ENCODE results near the gene CCM2. TPM values are rescaled to one million over a fixed set of nuclear protein-coding genes. Genes with fewer than 3 reads are reported as not detected.

Gene CCM2
- total RNA-seq (2022; extraction: Qiagen RNA extraction; ENCODE audit: low read depth) = 38.5 to 48.2 TPM (median 46.2 TPM) in 5 replicates

GRCh38 chr7:45000093-45001032 is at the start of gene CCM2:
Gene CCM2 (plus strand): TSS chr7:45000201. CDS start chr7:45000334, 133 bp downstream.

GRCh38 chr7:44978511-44979366 is 21.3 kb upstream of the CCM2 start, which contains the start of gene MYO1G:
Gene MYO1G (minus strand): TSS chr7:44979015. CDS start chr7:44978961, 54 bp downstream.

GRCh38 chr7:45088821-45089340 is 88.9 kb downstream of the CCM2 start, which contains the start of gene NACAD:
Gene NACAD (minus strand): TSS chr7:45088969. CDS start chr7:45088894, 75 bp downstream.

GRCh38 chr7:45111298-45112223 is 111.6 kb downstream of the CCM2 start, which contains the start of gene TBRG4:
Gene TBRG4 (minus strand): TSS chr7:45111697. CDS start chr7:45109237, 2,460 bp downstream.

Other genes starting within 250 kb of the CCM2 start
- 4,906 to 6,290 TPM (median 5,166 TPM) in 5 replicates for gene PPIA, start 203.5 kb upstream of the CCM2 start, total RNA-seq (2022; extraction: Qiagen RNA extraction; ENCODE audit: low read depth)
- gene H2AZ2, start 152.1 kb upstream of the CCM2 start, total RNA-seq (2022; extraction: Qiagen RNA extraction; ENCODE audit: low read depth) = 212 to 256 TPM (median 244 TPM) in 5 replicates
- gene PURB, start 114.7 kb upstream of the CCM2 start, total RNA-seq (2022; extraction: Qiagen RNA extraction; ENCODE audit: low read depth) = 10.8 to 14.5 TPM (median 13.0 TPM) in 5 replicates
- 0.10 to 0.26 TPM (median 0.17 TPM) in 5 replicates for gene MYO1G, start 21.2 kb upstream of the CCM2 start, total RNA-seq (2022; extraction: Qiagen RNA extraction; ENCODE audit: low read depth)
- gene NACAD, start 88.8 kb downstream of the CCM2 start, total RNA-seq (2022; extraction: Qiagen RNA extraction; ENCODE audit: low read depth) = 0.10 to 0.28 TPM (median 0.23 TPM) in 5 replicates
- gene TBRG4, start 111.5 kb downstream of the CCM2 start, total RNA-seq (2022; extraction: Qiagen RNA extraction; ENCODE audit: low read depth) = 106 to 111 TPM (median 110 TPM) in 5 replicates
- not detected in 5 replicates for gene RAMP3, start 157.6 kb downstream of the CCM2 start, total RNA-seq (2022; extraction: Qiagen RNA extraction; ENCODE audit: low read depth)

Measured in A549 treated with GW870086 at 1 μM for 4 hours (cell line).